Fibroblast of pulmonary artery (primary cell): ENCODE results near the gene GTF3C1.

Source experiments
- DNase-seq: peaks from one replicate; pipeline ENCODE4 v3.0.0-alpha.2; 2010; ENCODE audit warnings: low read depth
- H3K4me3 ChIP-seq: replicated peaks from 2 replicates; pipeline ENCODE4 v1.5.1; 2011; ENCODE audit warnings: low read depth, mild to moderate bottlenecking, control low read depth, low read length, moderate library complexity
- TF ChIP-seq, protein P1 (sequence below): IDR thresholded peaks from 2 replicates; pipeline ENCODE4 v1.5.1; 2011; ENCODE audit warnings: mild to moderate bottlenecking, control low read depth, low read length, inconsistent platforms; ENCODE audit errors: missing control alignments

The GTF3C1 gene

DNA sequence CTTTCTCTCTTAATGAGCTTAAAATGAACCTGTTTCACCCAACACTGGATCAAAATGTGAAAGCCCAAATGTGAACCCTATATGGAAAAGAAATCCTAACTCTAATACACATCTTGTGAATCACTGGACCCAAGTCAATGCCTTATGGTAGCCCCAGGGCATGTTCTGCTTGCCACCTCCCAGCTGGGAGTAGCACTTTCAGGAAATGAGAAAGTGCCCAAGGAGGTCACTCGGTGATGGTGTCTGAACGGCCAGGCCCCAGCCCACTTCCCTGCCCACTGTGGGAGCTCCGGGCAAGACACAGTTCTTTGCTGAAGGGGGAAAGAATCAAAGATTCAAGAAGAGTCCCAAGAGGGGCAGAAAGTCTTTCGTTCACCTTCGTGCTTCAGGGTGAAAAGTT, 46.1 kb downstream of the GTF3C1 start:
- TF ChIP-seq, protein P1, sequence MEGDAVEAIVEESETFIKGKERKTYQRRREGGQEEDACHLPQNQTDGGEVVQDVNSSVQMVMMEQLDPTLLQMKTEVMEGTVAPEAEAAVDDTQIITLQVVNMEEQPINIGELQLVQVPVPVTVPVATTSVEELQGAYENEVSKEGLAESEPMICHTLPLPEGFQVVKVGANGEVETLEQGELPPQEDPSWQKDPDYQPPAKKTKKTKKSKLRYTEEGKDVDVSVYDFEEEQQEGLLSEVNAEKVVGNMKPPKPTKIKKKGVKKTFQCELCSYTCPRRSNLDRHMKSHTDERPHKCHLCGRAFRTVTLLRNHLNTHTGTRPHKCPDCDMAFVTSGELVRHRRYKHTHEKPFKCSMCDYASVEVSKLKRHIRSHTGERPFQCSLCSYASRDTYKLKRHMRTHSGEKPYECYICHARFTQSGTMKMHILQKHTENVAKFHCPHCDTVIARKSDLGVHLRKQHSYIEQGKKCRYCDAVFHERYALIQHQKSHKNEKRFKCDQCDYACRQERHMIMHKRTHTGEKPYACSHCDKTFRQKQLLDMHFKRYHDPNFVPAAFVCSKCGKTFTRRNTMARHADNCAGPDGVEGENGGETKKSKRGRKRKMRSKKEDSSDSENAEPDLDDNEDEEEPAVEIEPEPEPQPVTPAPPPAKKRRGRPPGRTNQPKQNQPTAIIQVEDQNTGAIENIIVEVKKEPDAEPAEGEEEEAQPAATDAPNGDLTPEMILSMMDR: no peak
- no peak overlapping the region for H3K4me3 ChIP-seq
- DNase-seq: no peak

DNA sequence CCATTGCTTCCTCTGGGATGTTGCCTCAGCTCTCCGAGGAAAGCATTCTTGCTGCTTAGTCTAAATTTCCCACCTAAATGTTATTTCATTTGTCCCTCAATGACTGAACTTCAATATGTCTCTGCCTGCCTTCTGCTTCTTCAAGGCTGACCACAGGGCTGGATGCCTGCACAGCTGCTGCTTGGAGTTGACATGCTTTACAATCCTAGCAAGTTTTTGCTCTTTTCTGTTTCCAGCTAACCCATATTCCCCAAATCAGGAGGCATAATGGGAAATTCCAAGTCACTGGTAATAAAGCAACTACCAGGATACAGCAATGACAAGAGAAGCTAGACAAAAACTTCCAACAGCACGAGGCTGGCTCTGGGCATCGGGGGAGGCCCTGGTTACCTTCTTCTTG, 48.9 kb downstream of the GTF3C1 start:
- TF ChIP-seq, protein P1: no peak
- H3K4me3 ChIP-seq: no peak overlapping the region
- no peak for DNase-seq

DNA sequence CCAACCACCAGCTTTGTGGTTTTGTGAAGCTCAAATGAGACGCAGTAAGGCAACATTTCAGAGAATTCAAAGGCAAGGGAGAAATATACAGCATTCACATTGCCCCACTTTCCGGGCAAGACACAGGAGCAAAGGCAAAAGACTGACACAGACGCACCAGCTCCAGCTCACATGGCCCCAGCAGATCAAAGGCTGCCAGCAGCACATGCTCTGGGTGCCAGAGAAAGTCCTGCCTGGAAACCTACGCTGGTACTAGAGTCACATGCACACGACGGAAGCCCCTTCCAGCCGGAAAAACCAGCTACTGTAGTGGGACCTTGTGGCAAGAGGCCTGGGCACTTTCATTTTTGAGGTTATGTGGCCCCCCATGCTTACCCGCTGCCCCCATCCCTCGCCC, 50.1 kb downstream of the GTF3C1 start:
- DNase-seq: no peak
- TF ChIP-seq, protein P1: no peak
- no peak overlapping the region for H3K4me3 ChIP-seq

DNA sequence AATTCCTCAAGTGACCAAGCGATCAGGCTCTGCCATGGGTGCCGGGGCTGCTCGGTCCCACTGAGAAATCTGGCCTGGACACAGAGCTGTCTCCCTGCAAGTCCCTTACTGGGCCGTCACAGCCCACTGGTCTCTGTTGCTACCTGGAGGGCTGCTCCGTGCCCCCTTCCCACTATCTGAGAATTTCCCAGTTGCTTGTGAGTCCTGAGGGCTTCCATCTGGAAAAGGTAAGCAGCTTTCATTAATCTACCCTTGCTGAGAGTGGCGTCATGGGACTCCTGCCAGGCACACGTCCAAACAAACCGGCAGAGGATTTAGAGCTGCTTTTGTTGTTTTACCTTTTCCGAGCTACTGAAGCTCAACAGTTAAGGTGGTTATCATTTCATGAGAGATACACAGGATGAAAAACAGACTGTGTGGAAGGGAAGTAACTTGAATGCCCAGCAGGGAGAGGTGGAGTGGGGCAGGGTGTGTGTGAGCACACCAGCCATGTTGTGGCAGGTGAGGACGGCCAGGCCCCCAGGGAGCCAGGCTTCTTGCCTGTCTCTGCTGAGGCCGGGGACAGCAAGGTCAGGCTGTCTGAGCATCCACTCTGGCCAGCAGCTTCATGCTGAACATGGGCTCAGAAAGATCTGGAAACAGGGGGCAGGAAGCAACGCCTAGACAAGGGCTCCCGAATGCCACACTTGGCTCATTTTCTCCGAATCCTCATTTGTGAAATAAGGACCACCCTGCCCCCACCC, 50.6 kb downstream of the GTF3C1 start:
- DNase-seq: no peak
- TF ChIP-seq, protein P1: no peak
- H3K4me3 ChIP-seq: no peak overlapping the region

DNA sequence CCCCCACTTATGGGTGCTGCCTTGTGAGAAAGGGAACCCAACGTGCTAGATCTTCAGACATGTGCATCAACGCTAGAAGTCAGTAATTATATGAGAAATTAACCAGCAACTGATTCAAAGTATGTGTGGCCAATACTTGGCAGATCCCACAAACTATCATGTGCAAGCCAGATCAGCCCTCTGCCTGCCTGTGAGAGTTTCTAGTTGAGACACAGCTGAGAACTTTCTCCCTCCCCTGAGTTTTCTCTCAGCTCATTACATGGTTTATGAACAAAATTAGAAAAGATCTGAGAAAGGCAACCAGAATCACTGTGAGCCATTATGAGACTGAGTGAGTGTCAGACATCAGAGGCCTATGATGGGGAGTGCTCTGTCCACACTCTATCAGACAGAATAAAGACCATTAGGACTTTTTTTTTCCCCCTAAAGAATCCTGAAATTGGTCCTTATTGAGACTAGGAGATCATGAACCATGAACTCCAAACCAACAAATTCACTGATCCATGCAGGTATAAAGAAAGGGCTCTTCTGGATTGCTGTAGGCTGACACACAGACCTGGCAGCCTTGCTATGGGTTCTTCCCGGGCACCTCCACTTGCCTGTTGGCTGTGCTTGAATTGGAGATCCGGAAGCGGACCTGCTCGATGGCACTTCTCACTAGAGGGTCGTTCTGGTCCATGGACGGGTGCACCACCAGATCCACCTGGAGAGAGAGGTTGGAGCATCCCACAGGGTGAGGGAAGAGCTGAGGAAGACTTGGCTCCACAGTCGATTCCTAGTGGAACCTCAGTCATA, 51.5 kb downstream of the GTF3C1 start:
- DNase-seq: no peak
- TF ChIP-seq, protein P1: no peak
- no peak overlapping the region for H3K4me3 ChIP-seq

DNA sequence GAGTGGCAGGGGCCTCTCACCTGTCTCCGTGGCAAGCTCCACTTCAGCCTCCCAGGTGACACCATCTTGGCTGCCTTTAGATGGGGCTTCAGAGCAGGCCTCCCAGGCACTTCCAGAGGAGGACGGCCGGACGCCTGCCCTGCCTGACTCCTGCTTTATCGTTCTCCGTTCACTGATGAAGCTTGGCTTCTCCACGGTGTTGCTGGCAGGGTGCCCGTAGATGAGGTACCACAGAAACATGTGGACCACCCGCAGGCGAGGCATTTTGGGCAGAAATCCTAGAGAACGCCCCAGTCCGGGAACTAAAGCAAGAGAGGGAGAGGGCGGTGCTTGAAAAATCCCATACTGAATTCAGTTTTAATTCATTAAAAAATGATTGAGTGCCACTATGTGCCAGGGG, 54.5 kb downstream of the GTF3C1 start:
- TF ChIP-seq, protein P1: no peak
- peak; percentile 73 for DNase-seq
- no peak overlapping the region for H3K4me3 ChIP-seq
